GOT3 (cell line): ENCODE data around the gene ANKRA2.

Experiments
- DNase-seq: peaks from one replicate; lab custom pipeline; 2025; ENCODE audit warnings: mixed read lengths; lab: John Stamatoyannopoulos, UW

Gene ANKRA2

GRCh38 chr5:73565139-73565968 is at the start of gene ANKRA2, which contains the start of gene UTP15:
Gene ANKRA2, minus strand, starts transcription at chr5:73565639. Its CDS starts 2,758 bp downstream, at chr5:73562881.
Gene UTP15, plus strand, starts transcription at chr5:73565743. Its CDS starts 1,602 bp downstream, at chr5:73567345.
- DNase-seq, result peak; percentile 82

GRCh38 chr5:73615085-73615484 is 49.6 kb upstream of the ANKRA2 start:
- DNase-seq, result no peak

- DNase-seq, result no peak
Observed at GRCh38 chr5:73612799-73613198, 47.4 kb upstream of the ANKRA2 start.

GRCh38 chr5:73607228-73607627 is 41.8 kb upstream of the ANKRA2 start:
- no peak for DNase-seq

GRCh38 chr5:73606206-73606753 is 40.8 kb upstream of the ANKRA2 start:
- no peak for DNase-seq

- no peak for DNase-seq
Observed at GRCh38 chr5:73605223-73606087, 40.0 kb upstream of the ANKRA2 start.

GRCh38 chr5:73603998-73604397 is 38.6 kb upstream of the ANKRA2 start:
- no peak for DNase-seq

- no peak for DNase-seq
Observed at GRCh38 chr5:73599380-73599779, 33.9 kb upstream of the ANKRA2 start.

- DNase-seq, result no peak
Observed at GRCh38 chr5:73596705-73597328, 31.4 kb upstream of the ANKRA2 start.

GRCh38 chr5:73592551-73592950 is 27.1 kb upstream of the ANKRA2 start:
- no peak for DNase-seq

- DNase-seq, result no peak
Observed at GRCh38 chr5:73591698-73592501, 26.5 kb upstream of the ANKRA2 start.

- no peak for DNase-seq
Observed at GRCh38 chr5:73591102-73591695, 25.8 kb upstream of the ANKRA2 start.

GRCh38 chr5:73587923-73588322 is 22.5 kb upstream of the ANKRA2 start:
- no peak for DNase-seq

- no peak for DNase-seq
Observed at GRCh38 chr5:73582285-73583145, 17.1 kb upstream of the ANKRA2 start.

GRCh38 chr5:73565969-73566547 is 619 bp upstream of the ANKRA2 start:
- no peak for DNase-seq

GRCh38 chr5:73564675-73565074 is 764 bp downstream of the ANKRA2 start:
- no peak for DNase-seq

- DNase-seq, result no peak
Observed at GRCh38 chr5:73564018-73564417, 1.4 kb downstream of the ANKRA2 start.

GRCh38 chr5:73558950-73559349 is 6.5 kb downstream of the ANKRA2 start:
- DNase-seq, result no peak

- no peak for DNase-seq
Observed at GRCh38 chr5:73552642-73553041, 12.8 kb downstream of the ANKRA2 start.
